Neuronal stem cell (in vitro differentiated cells): ENCODE results near the gene CENPC.

Experiments
- DNase-seq: peaks from one replicate; pipeline ENCODE4 v3.0.0-alpha.2; 2013; ENCODE audit warnings: low spot score
- H2AFZ ChIP-seq: one replicate; pipeline ENCODE4 v1.6.1; 2013; ENCODE audit warnings: mild to moderate bottlenecking, low read length, inconsistent platforms
- H2AK5ac ChIP-seq: 2 replicates; pipeline ENCODE4 v1.6.1; 2013; ENCODE audit warnings: low read depth, mild to moderate bottlenecking, inconsistent platforms, low read length, moderate library complexity, mixed read lengths
- H2BK120ac ChIP-seq: 2 replicates; pipeline ENCODE4 v1.6.1; 2013; ENCODE audit warnings: low read depth, mild to moderate bottlenecking, inconsistent platforms, low read length, moderate library complexity, mixed read lengths
- H2BK12ac ChIP-seq: one replicate; pipeline ENCODE4 v1.6.1; 2013; ENCODE audit warnings: low read length, inconsistent platforms
- H2BK15ac ChIP-seq: 2 replicates; pipeline ENCODE4 v1.6.1; 2013; ENCODE audit warnings: mild to moderate bottlenecking, low read length, inconsistent platforms, mixed read lengths
- H2BK5ac ChIP-seq: one replicate; pipeline ENCODE4 v1.6.1; 2013; ENCODE audit warnings: inconsistent platforms, mild to moderate bottlenecking, low read length, moderate library complexity
- H3K14ac ChIP-seq: one replicate; pipeline ENCODE4 v1.6.1; 2013; ENCODE audit warnings: low read length, inconsistent platforms
- H3K18ac ChIP-seq: 2 replicates; pipeline ENCODE4 v1.6.1; 2013; ENCODE audit warnings: low read length, inconsistent platforms
- H3K23ac ChIP-seq: 2 replicates; pipeline ENCODE4 v1.6.1; 2013; ENCODE audit warnings: low read depth, mild to moderate bottlenecking, mixed read lengths, low read length, inconsistent platforms; ENCODE audit not compliant: poor library complexity
- H3K27ac ChIP-seq: replicated peaks from 3 replicates; pipeline ENCODE4 v1.5.1; 2013; ENCODE audit warnings: low read length, inconsistent platforms
- H3K27me3 ChIP-seq, 3 experiments: 2 replicates each; pipeline ENCODE4 v1.6.1; 2013; ENCODE audit warnings: low read length in 3 of 3, mild to moderate bottlenecking in 2 of 3, inconsistent platforms in 1 of 3, low read depth in 1 of 3, mixed read lengths in 1 of 3, moderate library complexity in 1 of 3; ENCODE audit not compliant: control insufficient read depth in 3 of 3, insufficient read depth in 3 of 3
- H3K36me3 ChIP-seq, 2 donors: replicated peaks in 1 of 2; 2 replicates each; pipeline ENCODE4 v1.6.1; 2013; ENCODE audit warnings: low read length in 2 of 2; ENCODE audit not compliant: control insufficient read depth in 2 of 2, insufficient read depth in 2 of 2
- H3K4ac ChIP-seq: 2 replicates; pipeline ENCODE4 v1.6.1; 2013; ENCODE audit warnings: inconsistent platforms, mild to moderate bottlenecking, low read length, moderate library complexity
- H3K4me1 ChIP-seq, 2 donors: 1 replicate in 1 of 2; 2 replicates in 1 of 2; pipeline ENCODE4 v1.6.1; 2013; ENCODE audit warnings: low read length in 2 of 2, low read depth in 1 of 2; ENCODE audit not compliant: control insufficient read depth in 2 of 2, insufficient read depth in 1 of 2
- H3K4me2 ChIP-seq: one replicate; pipeline ENCODE4 v1.6.1; 2013; ENCODE audit warnings: mild to moderate bottlenecking, low read length, inconsistent platforms; ENCODE audit not compliant: insufficient read depth, poor library complexity, severe bottlenecking
- H3K4me3 ChIP-seq, 2 donors: 2 replicates each; pipeline ENCODE4 v1.5.1; 2013; ENCODE audit warnings: low read length in 2 of 2, mild to moderate bottlenecking in 2 of 2, inconsistent platforms in 1 of 2, moderate library complexity in 1 of 2
- H3K79me1 ChIP-seq: one replicate; pipeline ENCODE4 v1.6.1; 2013; ENCODE audit warnings: low read depth, mild to moderate bottlenecking, inconsistent platforms, low read length, moderate library complexity
- H3K9ac ChIP-seq: one replicate; pipeline ENCODE4 v1.6.1; 2013; ENCODE audit warnings: mild to moderate bottlenecking, low read depth, low read length, inconsistent platforms; ENCODE audit not compliant: poor library complexity
- H3K9me3 ChIP-seq, 2 donors: replicated peaks in 1 of 2; 2 replicates each; pipeline versions ENCODE3 to v1.6.1; 2013; ENCODE audit warnings: low read length in 2 of 2, mild to moderate bottlenecking in 2 of 2, inconsistent platforms in 1 of 2, low read depth in 1 of 2, mixed read lengths in 1 of 2, moderate library complexity in 1 of 2; ENCODE audit not compliant: control insufficient read depth in 2 of 2, insufficient read depth in 1 of 2
- H4K8ac ChIP-seq: one replicate; pipeline ENCODE4 v1.6.1; 2013; ENCODE audit warnings: low read depth, mild to moderate bottlenecking, inconsistent platforms, low read length, moderate library complexity
- H4K91ac ChIP-seq: one replicate; pipeline ENCODE4 v1.6.1; 2013; ENCODE audit warnings: low read length, low read depth, mild to moderate bottlenecking, inconsistent platforms; ENCODE audit not compliant: poor library complexity
- WGBS, 2 donors: extraction: QIAGEN DNeasy Blood & Tissue Kit; methylation state at CpG; one replicate each; pipeline ENCODE4 v1.1.7; 2013; ENCODE audit warnings: missing lambda C conversion rate in 2 of 2, mixed read lengths in 1 of 2; ENCODE audit not compliant: insufficient read length in 2 of 2, insufficient replicate concordance in 1 of 2; ENCODE audit errors: extremely low coverage in 2 of 2; 5-methylcytosine and 5-hydroxymethylcytosine counted together

Gene CENPC

GRCh38 chr4:67570537-67570936, 25.2 kb upstream of the CENPC start:
- Histone ChIP-seq H3K4me1 (no peaks in the 10 kb centered on the region), H2BK5ac (no peak overlapping the region), H4K91ac (no peak overlapping the region), H2BK15ac (no peak overlapping the region), H2BK12ac (no peak overlapping the region), H3K9me3 (no peaks in the 10 kb centered on the region), H2BK120ac (no peak overlapping the region), H3K23ac (no peak overlapping the region), H4K8ac (no peak overlapping the region), H3K4me3 (no peak overlapping the region), H3K4me2 (no peak overlapping the region), H3K4ac (no peak overlapping the region), H3K79me1 (no peaks in the 10 kb centered on the region), H3K14ac (no peak overlapping the region), H2AK5ac (no peak overlapping the region), H3K18ac (no peak overlapping the region), H3K27me3 (no peaks in the 10 kb centered on the region), H3K36me3 (no peaks in the 10 kb centered on the region), H3K27ac (no peak overlapping the region), H2AFZ (no peak overlapping the region), H3K9ac (no peak overlapping the region)
- no peak for DNase-seq
- WGBS, 2 donors, result no CpG with 5 or more reads among the region's 1 CpG

- Histone ChIP-seq H3K14ac (no peak overlapping the region), H4K91ac (no peak overlapping the region), H3K4me3 (no peak overlapping the region), H3K4ac (no peak overlapping the region), H3K18ac (no peak overlapping the region), H3K27ac (no peak overlapping the region), H2AFZ (no peak overlapping the region), H2AK5ac (no peak overlapping the region), H3K27me3 (no peaks in the 10 kb centered on the region), H3K36me3 (no peaks in the 10 kb centered on the region), H4K8ac (no peak overlapping the region), H3K9ac (no peak overlapping the region), H3K4me2 (no peak overlapping the region), H2BK15ac (no peak overlapping the region), H3K23ac (no peak overlapping the region), H2BK5ac (no peak overlapping the region), H3K79me1 (no peaks in the 10 kb centered on the region), H3K4me1 (no peaks in the 10 kb centered on the region), H2BK120ac (no peak overlapping the region), H2BK12ac (no peak overlapping the region), H3K9me3 (no peaks in the 10 kb centered on the region)
- WGBS, 2 donors, result no CpG with 5 or more reads among the region's 2 CpGs
- DNase-seq, result no peak
Observed at GRCh38 chr4:67568820-67569219, 23.5 kb upstream of the CENPC start.

- Histone ChIP-seq H3K27me3 (no peaks in the 10 kb centered on the region), H2BK15ac (no peak overlapping the region), H3K27ac (no peak overlapping the region), H2AK5ac (no peak overlapping the region), H2AFZ (peak overlapping the region; percentile 49), H3K79me1 (no peaks in the 10 kb centered on the region), H3K14ac (no peak overlapping the region), H3K18ac (no peak overlapping the region), H2BK5ac (no peak overlapping the region), H3K9me3 (no peaks in the 10 kb centered on the region), H3K4ac (no peak overlapping the region), H3K4me1 (no peaks in the 10 kb centered on the region), H2BK12ac (no peak overlapping the region), H3K4me3 (no peak overlapping the region), H4K91ac (no peak overlapping the region), H3K4me2 (no peak overlapping the region), H3K23ac (no peak overlapping the region), H4K8ac (peak overlapping the region; percentile 23), H3K36me3 (no peaks in the 10 kb centered on the region), H2BK120ac (no peak overlapping the region), H3K9ac (no peak overlapping the region)
- no CpG with 5 or more reads among the region's 3 CpGs for WGBS, 2 donors
- DNase-seq, result no peak
Observed at GRCh38 chr4:67566335-67566734, 21.0 kb upstream of the CENPC start.

- Histone ChIP-seq H2BK120ac (no peak overlapping the region), H3K9ac (no peak overlapping the region), H3K27me3 (no peaks in the 10 kb centered on the region), H2AFZ (no peak overlapping the region), H3K4me1 (no peaks in the 10 kb centered on the region), H3K18ac (no peak overlapping the region), H2AK5ac (no peak overlapping the region), H3K36me3 (no peaks in the 10 kb centered on the region), H3K4me3 (no peak overlapping the region), H3K27ac (no peak overlapping the region), H3K23ac (no peak overlapping the region), H3K79me1 (no peaks in the 10 kb centered on the region), H2BK12ac (no peak overlapping the region), H3K4me2 (no peak overlapping the region), H2BK5ac (no peak overlapping the region), H3K9me3 (no peaks in the 10 kb centered on the region), H3K14ac (no peak overlapping the region), H2BK15ac (no peak overlapping the region), H4K8ac (no peak overlapping the region), H3K4ac (no peak overlapping the region), H4K91ac (no peak overlapping the region)
- no peak for DNase-seq
Observed at GRCh38 chr4:67565284-67565683, 20.0 kb upstream of the CENPC start.
